ENCODE results near the gene GSN.

DNA sequence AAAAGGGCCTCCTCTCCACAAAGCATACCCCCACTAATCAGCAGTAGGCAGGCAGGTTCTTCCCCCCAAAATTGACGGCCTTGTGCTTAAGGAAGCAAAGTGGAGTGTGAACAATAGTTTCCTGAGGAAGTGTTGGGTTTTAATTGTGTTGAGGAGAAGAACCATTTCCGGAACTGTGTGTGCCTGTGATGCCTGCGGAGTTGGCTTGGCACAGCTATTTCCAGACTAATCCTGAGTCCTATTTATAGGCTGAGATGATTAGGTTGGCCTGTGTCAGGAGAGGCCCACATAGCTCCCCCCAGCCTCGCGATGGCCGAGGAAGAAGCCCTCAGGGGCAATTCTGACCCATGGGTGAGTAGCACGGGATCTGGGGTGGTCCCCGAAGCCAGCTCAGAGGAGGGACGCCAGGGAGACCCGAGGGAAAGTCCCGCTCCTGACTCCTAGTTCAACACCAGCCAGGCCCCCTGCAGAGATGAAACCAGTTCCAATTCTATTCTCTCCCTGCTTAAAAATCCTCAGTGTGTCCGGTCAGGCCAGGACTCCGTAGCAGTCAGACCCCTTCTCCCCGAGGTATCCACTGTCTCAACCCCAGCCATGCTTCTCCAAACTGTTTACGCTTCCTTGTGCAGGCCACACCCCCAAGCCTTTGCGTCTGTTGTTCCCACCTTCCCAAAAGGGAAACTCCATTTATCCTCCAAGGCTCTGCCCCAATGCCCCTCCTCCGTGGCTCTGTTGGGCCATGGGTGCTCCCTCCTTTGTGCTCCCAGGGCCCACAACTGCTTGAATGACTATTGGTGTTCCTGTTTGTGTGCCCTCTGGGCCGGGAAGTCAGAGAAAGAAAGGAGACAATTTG, 18.1 kb downstream of the GSN start:
- TF ChIP-seq MEIS1 (CRISPR knock-in tag; IDR thresholded peaks at IDR 0.05; ENCODE audit: borderline replicate concordance) (no peak), ZNF75D (CRISPR knock-in tag; IDR thresholded peaks at IDR 0.05; ENCODE audit: borderline replicate concordance) (no peak), MAFF (IDR thresholded peaks at IDR 0.05; ENCODE audit: low read depth, low read length) (no peak), JUNB (CRISPR knock-in tag; IDR thresholded peaks at IDR 0.05; ENCODE audit: borderline replicate concordance) (no peak)
- TF ChIP-seq, protein P1, sequence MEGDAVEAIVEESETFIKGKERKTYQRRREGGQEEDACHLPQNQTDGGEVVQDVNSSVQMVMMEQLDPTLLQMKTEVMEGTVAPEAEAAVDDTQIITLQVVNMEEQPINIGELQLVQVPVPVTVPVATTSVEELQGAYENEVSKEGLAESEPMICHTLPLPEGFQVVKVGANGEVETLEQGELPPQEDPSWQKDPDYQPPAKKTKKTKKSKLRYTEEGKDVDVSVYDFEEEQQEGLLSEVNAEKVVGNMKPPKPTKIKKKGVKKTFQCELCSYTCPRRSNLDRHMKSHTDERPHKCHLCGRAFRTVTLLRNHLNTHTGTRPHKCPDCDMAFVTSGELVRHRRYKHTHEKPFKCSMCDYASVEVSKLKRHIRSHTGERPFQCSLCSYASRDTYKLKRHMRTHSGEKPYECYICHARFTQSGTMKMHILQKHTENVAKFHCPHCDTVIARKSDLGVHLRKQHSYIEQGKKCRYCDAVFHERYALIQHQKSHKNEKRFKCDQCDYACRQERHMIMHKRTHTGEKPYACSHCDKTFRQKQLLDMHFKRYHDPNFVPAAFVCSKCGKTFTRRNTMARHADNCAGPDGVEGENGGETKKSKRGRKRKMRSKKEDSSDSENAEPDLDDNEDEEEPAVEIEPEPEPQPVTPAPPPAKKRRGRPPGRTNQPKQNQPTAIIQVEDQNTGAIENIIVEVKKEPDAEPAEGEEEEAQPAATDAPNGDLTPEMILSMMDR (CRISPR knock-in tag; IDR thresholded peaks at IDR 0.05), result no peak
- TF ChIP-seq, protein P2, sequence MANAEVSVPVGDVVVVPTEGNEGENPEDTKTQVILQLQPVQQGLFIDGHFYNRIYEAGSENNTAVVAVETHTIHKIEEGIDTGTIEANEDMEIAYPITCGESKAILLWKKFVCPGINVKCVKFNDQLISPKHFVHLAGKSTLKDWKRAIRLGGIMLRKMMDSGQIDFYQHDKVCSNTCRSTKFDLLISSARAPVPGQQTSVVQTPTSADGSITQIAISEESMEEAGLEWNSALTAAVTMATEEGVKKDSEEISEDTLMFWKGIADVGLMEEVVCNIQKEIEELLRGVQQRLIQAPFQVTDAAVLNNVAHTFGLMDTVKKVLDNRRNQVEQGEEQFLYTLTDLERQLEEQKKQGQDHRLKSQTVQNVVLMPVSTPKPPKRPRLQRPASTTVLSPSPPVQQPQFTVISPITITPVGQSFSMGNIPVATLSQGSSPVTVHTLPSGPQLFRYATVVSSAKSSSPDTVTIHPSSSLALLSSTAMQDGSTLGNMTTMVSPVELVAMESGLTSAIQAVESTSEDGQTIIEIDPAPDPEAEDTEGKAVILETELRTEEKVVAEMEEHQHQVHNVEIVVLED (CRISPR knock-in tag; IDR thresholded peaks at IDR 0.05; ENCODE audit: borderline replicate concordance), result no peak

Measured in HepG2 (cell line).